PC-9 (cell line): ENCODE results near the gene PPP2R2C.

ENCODE experiments used
- CTCF ChIP-seq: fragments of 200-600 bp; sonication (generic); conservative IDR thresholded peaks from 2 replicates; pipeline ENCODE4 v1.6.1; 2017; ENCODE audit warnings: mixed run types, antibody characterized with exemption, mild to moderate bottlenecking, moderate library complexity
- EZH2 ChIP-seq: fragments of 200-600 bp; sonication (generic); IDR thresholded peaks from 2 replicates; pipeline ENCODE4 v1.8.0; 2017; ENCODE audit warnings: antibody characterized with exemption, low read depth

GRCh38 chr4:6423575-6423974, 48.8 kb downstream of the PPP2R2C start:
- TF ChIP-seq CTCF (no peak), EZH2 (no peak)
